Mesothelial cell of epicardium (in vitro differentiated cells): Measurements from ENCODE around the gene RIC1. TPM values are rescaled to one million over a fixed set of nuclear protein-coding genes. Genes with fewer than 3 reads are reported as not detected.

Experiments used
- DNase-seq, 2 experiments: peaks; one replicate each; pipeline ENCODE4 v3.0.0; 2021; ENCODE audit warnings: low spot score in 2 of 2; ENCODE audit not compliant: unreplicated experiment in 2 of 2
- H3K27ac Mint-ChIP-seq: 2 replicates; pipeline ENCODE4 v1.8.0; 2021; ENCODE audit warnings: mixed read lengths
- H3K27me3 Mint-ChIP-seq: 2 replicates; pipeline ENCODE4 v1.8.0; 2021; ENCODE audit warnings: low read depth, mixed read lengths
- H3K36me3 Mint-ChIP-seq: 2 replicates; pipeline ENCODE4 v1.8.0; 2021; ENCODE audit warnings: mixed read lengths
- H3K4me1 Mint-ChIP-seq: 2 replicates; pipeline ENCODE4 v1.8.0; 2021; ENCODE audit warnings: mixed read lengths
- H3K4me3 Mint-ChIP-seq: 2 replicates; pipeline ENCODE4 v1.8.0; 2021; ENCODE audit warnings: mild to moderate bottlenecking, moderate library complexity, mixed read lengths
- H3K9me3 Mint-ChIP-seq: 2 replicates; pipeline ENCODE4 v1.8.0; 2021; ENCODE audit warnings: mixed read lengths
- total RNA-seq: library from RNA; stranded (reverse); gene quantifications from 3 replicates; pipeline ENCODE4 v1.2.1, GENCODE V29; 2021
- TF ChIP-seq, protein P1 (sequence below): fragments of 200-600 bp; sonication (generic); IDR thresholded peaks from one replicate; pipeline ENCODE4 v1.5.0; 2021; ENCODE audit warnings: antibody characterized with exemption; ENCODE audit not compliant: unreplicated experiment

The RIC1 gene
- total RNA-seq, 1 donor from 2014 or later = 39.2 TPM

DNA sequence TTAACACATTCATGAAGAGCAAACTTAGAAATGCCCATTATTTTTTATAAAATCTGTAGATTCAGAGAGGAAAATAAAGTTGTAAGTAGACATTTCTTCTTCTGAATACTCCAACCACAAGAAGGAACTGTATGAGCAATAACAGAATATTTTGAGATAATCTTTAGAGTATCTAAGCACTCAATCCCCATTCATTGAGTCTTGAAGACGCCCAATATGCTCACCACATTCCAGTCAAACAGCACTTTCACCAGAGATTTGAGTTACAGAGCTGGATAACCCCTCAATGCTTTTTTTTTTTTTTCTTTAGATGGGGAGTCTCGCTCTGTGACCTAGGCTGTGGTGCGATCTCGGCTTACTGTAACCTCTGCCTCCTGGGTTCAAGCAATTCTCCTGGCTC lies 14.7 kb upstream of the RIC1 start:
- no peaks in the 10 kb centered on the region for H3K9me3 Mint-ChIP-seq
- TF ChIP-seq, protein P1, sequence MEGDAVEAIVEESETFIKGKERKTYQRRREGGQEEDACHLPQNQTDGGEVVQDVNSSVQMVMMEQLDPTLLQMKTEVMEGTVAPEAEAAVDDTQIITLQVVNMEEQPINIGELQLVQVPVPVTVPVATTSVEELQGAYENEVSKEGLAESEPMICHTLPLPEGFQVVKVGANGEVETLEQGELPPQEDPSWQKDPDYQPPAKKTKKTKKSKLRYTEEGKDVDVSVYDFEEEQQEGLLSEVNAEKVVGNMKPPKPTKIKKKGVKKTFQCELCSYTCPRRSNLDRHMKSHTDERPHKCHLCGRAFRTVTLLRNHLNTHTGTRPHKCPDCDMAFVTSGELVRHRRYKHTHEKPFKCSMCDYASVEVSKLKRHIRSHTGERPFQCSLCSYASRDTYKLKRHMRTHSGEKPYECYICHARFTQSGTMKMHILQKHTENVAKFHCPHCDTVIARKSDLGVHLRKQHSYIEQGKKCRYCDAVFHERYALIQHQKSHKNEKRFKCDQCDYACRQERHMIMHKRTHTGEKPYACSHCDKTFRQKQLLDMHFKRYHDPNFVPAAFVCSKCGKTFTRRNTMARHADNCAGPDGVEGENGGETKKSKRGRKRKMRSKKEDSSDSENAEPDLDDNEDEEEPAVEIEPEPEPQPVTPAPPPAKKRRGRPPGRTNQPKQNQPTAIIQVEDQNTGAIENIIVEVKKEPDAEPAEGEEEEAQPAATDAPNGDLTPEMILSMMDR = no peak
- no peak overlapping the region for H3K27ac Mint-ChIP-seq
- no peaks in the 10 kb centered on the region for H3K36me3 Mint-ChIP-seq
- no peak overlapping the region for H3K4me3 Mint-ChIP-seq
- no peak for DNase-seq
- H3K4me1 Mint-ChIP-seq = no peaks in the 10 kb centered on the region
- H3K27me3 Mint-ChIP-seq = no peaks in the 10 kb centered on the region

- no peaks in the 10 kb centered on the region for H3K4me1 Mint-ChIP-seq
- no peaks in the 10 kb centered on the region for H3K9me3 Mint-ChIP-seq
- H3K27me3 Mint-ChIP-seq = no peaks in the 10 kb centered on the region
- H3K4me3 Mint-ChIP-seq = no peak overlapping the region
- DNase-seq = no peak
- no peak overlapping the region for H3K27ac Mint-ChIP-seq
- TF ChIP-seq, protein P1 = no peak
- no peaks in the 10 kb centered on the region for H3K36me3 Mint-ChIP-seq
These were observed 13.9 kb upstream of the RIC1 start for GRCh38 chr9:5614985-5615384.

DNA sequence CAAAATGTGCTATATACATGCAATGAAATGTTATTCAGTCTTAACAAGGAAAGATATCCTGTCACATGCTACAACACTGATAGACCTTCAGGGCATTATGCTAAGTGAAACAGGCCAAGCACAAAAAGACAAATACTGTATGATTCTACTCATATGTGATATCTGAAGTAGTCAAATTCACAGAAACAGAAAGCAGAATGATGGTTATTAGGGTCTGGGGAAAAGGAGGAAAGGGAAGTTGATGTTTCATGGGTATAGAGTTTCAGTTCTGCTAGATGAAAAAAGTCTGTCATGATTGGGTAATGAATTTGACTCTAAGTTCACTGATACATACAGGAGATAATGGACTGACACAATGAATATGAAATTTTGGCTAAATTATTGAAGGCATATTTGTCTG lies 11.2 kb upstream of the RIC1 start:
- Mint-ChIP-seq H3K4me1 (no peaks in the 10 kb centered on the region), H3K27ac (no peak overlapping the region), H3K27me3 (no peaks in the 10 kb centered on the region), H3K36me3 (no peaks in the 10 kb centered on the region), H3K9me3 (no peaks in the 10 kb centered on the region), H3K4me3 (no peak overlapping the region)
- no peak for DNase-seq
- TF ChIP-seq, protein P1 = no peak

DNA sequence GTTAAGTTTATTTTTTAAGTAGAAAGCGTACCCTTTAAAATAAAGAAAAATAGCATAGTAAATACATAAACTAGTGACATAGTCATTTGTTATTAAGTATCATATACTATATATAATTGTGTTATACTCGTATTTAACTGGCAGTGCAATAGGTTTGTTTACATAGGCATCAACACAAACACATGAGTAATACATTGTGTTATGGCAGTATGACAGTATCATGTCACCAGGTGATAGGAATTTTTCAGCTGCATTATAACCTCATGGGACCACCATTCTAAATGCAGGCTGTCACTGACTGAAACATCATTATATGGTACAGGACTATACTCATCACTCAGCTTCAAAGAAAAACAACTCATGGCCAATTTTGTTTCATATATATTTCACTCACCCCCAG lies 8.4 kb upstream of the RIC1 start:
- no peaks in the 10 kb centered on the region for H3K4me1 Mint-ChIP-seq
- H3K4me3 Mint-ChIP-seq = no peak overlapping the region
- H3K27ac Mint-ChIP-seq = no peak overlapping the region
- TF ChIP-seq, protein P1 = no peak
- no peaks in the 10 kb centered on the region for H3K9me3 Mint-ChIP-seq
- H3K27me3 Mint-ChIP-seq = no peaks in the 10 kb centered on the region
- no peaks in the 10 kb centered on the region for H3K36me3 Mint-ChIP-seq
- DNase-seq = no peak

DNA sequence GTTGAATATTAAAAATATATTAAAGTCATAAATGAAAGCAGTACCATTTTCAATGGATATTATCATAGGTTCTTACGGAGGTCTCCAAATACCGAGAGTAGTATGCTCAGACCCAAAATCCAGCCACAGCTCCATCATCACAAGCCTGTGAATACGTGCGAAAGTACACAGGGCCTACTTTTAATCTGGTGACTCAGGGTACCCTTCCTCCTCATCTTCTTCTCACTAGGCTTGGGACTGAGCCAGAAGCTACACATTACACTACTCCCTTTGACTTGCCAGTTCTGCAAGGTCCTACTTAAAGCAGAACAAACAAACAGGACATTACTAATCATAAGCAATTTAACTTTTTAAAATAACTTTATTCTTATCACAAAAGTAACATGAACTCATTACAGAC lies 7.6 kb upstream of the RIC1 start:
- no peaks in the 10 kb centered on the region for H3K36me3 Mint-ChIP-seq
- no peaks in the 10 kb centered on the region for H3K9me3 Mint-ChIP-seq
- TF ChIP-seq, protein P1 = no peak
- DNase-seq = no peak
- no peaks in the 10 kb centered on the region for H3K27me3 Mint-ChIP-seq
- H3K4me3 Mint-ChIP-seq = no peak overlapping the region
- no peak overlapping the region for H3K27ac Mint-ChIP-seq
- no peaks in the 10 kb centered on the region for H3K4me1 Mint-ChIP-seq

GRCh38 chr9:5622016-5622415 lies 6.9 kb upstream of the RIC1 start:
- no peak for DNase-seq
- Mint-ChIP-seq H3K27me3 (no peaks in the 10 kb centered on the region), H3K36me3 (no peaks in the 10 kb centered on the region), H3K9me3 (no peaks in the 10 kb centered on the region), H3K27ac (no peak overlapping the region), H3K4me3 (no peak overlapping the region), H3K4me1 (peaks cover 3% of the 10 kb centered on the region)
- TF ChIP-seq, protein P1 = no peak
